ENCODE results near the gene BPTF.
"Not testable (repeated sequence)": the region's sequence is repeated elsewhere in the genome, so short reads cannot be mapped to it uniquely, and the experiment has no call there.

Gene BPTF

GRCh38 chr17:67821871-67822367 is 3.4 kb upstream of the BPTF start:
- Mint-ChIP-seq H3K27ac (no peak overlapping the region), H3K4me3 (no peak overlapping the region), H3K36me3 (ENCODE audit: low read depth) (peaks cover 10% of the 10 kb centered on the region), H3K27me3 (peaks cover 10% of the 10 kb centered on the region), H3K4me1 (ENCODE audit: low read depth) (peaks cover 6% of the 10 kb centered on the region), H3K9me3 (no peaks in the 10 kb centered on the region)
- DNase-seq, result no peak

GRCh38 chr17:67825627-67826601 is 611 bp downstream of the BPTF start:
- peak; percentile 79 for DNase-seq
- peak overlapping the region; percentile 97 for H3K4me3 Mint-ChIP-seq
- peak overlapping the region; percentile 98 for H3K27ac Mint-ChIP-seq
- H3K9me3 Mint-ChIP-seq, H3K27me3 Mint-ChIP-seq: not testable (repeated sequence)
- H3K36me3 Mint-ChIP-seq (ENCODE audit: low read depth), result peaks cover 23% of the 10 kb centered on the region
- peaks cover 39% of the 10 kb centered on the region for H3K4me1 Mint-ChIP-seq (ENCODE audit: low read depth)

DNA sequence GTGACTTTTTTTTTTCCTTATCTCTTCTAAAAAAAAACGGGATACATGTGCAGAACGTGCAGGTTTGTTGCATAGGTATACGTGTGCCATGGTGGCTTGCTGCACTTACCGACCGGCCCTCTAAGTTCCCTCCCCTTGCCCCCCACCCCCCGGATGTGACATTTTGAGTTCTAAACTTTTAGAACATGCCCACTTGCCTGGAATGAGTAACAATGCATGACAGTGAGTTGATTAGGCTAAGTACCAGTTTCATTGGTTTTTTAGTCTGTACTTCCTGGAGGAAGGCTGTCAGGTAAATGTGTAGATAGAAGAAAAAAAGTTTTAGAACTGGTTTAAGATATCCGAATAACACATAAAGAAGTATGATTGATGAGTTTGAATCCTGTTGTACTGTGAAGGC is 4.0 kb downstream of the BPTF start:
- DNase-seq, result peak; percentile 36
- H3K27me3 Mint-ChIP-seq, result peaks cover 3% of the 10 kb centered on the region
- peaks cover 34% of the 10 kb centered on the region for H3K36me3 Mint-ChIP-seq (ENCODE audit: low read depth)
- peak overlapping the region; percentile 58 for H3K27ac Mint-ChIP-seq
- peak overlapping the region; percentile 45 for H3K4me3 Mint-ChIP-seq
- H3K4me1 Mint-ChIP-seq (ENCODE audit: low read depth), result peaks cover 60% of the 10 kb centered on the region
- H3K9me3 Mint-ChIP-seq, result no peaks in the 10 kb centered on the region

GRCh38 chr17:67830440-67830839 is 5.1 kb downstream of the BPTF start:
- Mint-ChIP-seq H3K27ac (no peak overlapping the region), H3K4me3 (no peak overlapping the region), H3K9me3 (no peaks in the 10 kb centered on the region), H3K4me1 (ENCODE audit: low read depth) (peaks cover 66% of the 10 kb centered on the region), H3K36me3 (ENCODE audit: low read depth) (peaks cover 42% of the 10 kb centered on the region), H3K27me3 (no peaks in the 10 kb centered on the region)
- no peak for DNase-seq

GRCh38 chr17:67831268-67831667 is 6.0 kb downstream of the BPTF start:
- Mint-ChIP-seq H3K27me3 (no peaks in the 10 kb centered on the region), H3K4me1 (ENCODE audit: low read depth) (peaks cover 74% of the 10 kb centered on the region), H3K27ac (no peak overlapping the region), H3K4me3 (no peak overlapping the region), H3K36me3 (ENCODE audit: low read depth) (peaks cover 38% of the 10 kb centered on the region), H3K9me3 (no peaks in the 10 kb centered on the region)
- no peak for DNase-seq

DNA sequence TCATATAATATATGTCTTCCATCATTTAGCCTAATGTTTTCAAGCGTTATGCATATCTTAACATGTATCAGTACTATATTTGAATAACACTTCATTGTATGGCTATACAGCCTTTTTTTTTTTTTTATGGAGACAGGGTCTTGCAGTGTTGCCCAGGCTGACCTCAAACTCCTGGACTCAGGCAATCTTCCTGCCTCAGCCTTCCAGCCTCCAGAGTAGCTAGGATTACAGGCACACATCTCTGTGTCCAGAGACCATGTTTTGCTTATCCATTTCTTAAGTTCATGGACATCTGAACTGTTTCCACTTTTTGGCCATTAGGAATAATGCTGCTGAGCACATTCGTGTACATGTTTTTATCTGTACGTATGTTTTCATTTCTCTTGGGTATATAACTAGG is 7.8 kb downstream of the BPTF start:
- Mint-ChIP-seq H3K27me3 (no peaks in the 10 kb centered on the region), H3K4me1 (ENCODE audit: low read depth) (peaks cover 84% of the 10 kb centered on the region), H3K9me3 (no peaks in the 10 kb centered on the region), H3K4me3 (no peak overlapping the region), H3K36me3 (ENCODE audit: low read depth) (peaks cover 23% of the 10 kb centered on the region), H3K27ac (no peak overlapping the region)
- DNase-seq, result no peak

DNA sequence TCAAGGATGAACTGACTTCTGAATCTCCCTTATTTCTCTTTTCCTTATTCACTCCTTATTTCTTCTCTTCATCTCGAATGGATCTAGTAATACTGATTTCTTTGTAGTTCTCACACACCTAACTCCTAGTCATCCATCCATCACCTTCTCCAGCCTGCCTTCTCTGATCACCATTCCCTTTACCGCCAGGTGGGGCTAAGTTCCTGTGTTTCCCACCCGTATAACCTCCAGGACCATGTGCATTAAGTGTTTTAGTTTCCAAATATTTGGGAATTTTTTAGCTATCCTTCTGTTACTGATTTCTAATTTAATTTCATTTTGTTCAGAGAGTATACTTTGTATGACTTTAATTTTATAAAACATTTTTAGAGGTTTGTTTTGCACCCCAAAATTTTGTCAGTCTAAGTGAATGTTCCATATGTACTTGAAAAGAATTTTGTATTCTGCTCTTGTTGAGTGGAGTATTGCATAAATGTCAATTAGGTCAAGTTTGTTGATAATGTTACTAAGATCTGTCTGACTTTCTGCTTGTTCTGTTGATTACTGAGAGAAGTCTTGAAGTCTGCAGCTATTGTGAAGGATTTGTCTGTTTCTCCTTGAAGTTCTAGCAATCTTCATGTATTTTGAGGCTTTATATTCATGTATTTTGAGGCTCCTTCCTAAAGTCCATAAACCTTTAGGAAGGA is 8.8 kb downstream of the BPTF start:
- Mint-ChIP-seq H3K4me3 (no peak overlapping the region), H3K36me3 (ENCODE audit: low read depth) (peaks cover 21% of the 10 kb centered on the region), H3K27me3 (no peaks in the 10 kb centered on the region), H3K9me3 (no peaks in the 10 kb centered on the region), H3K4me1 (ENCODE audit: low read depth) (peaks cover 84% of the 10 kb centered on the region), H3K27ac (peak overlapping the region; percentile 13)
- DNase-seq, result no peak

DNA sequence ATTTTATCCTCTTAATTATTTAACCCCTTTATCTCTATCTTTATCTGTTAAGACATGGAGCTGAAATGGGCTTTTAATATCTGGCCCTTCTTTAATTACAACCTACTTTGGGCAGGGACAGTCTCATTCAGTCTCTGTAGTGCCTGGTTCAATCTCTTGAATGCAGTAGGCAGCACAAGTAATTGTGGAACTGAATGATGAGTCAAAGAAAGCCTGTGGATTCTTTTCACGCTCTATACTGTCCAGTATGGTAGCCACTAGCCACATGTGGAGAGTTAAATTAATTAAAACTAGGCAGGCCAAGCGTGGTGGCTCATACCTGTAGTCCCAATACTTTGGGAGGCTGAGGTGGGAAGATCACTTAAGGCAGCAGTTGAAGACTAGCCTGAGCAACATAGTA is 9.3 kb downstream of the BPTF start:
- peaks cover 23% of the 10 kb centered on the region for H3K36me3 Mint-ChIP-seq (ENCODE audit: low read depth)
- H3K27ac Mint-ChIP-seq, result peak overlapping the region; percentile 13
- H3K4me1 Mint-ChIP-seq (ENCODE audit: low read depth), result peaks cover 82% of the 10 kb centered on the region
- DNase-seq, result no peak
- H3K9me3 Mint-ChIP-seq, result no peaks in the 10 kb centered on the region
- no peak overlapping the region for H3K4me3 Mint-ChIP-seq
- H3K27me3 Mint-ChIP-seq, result no peaks in the 10 kb centered on the region

DNA sequence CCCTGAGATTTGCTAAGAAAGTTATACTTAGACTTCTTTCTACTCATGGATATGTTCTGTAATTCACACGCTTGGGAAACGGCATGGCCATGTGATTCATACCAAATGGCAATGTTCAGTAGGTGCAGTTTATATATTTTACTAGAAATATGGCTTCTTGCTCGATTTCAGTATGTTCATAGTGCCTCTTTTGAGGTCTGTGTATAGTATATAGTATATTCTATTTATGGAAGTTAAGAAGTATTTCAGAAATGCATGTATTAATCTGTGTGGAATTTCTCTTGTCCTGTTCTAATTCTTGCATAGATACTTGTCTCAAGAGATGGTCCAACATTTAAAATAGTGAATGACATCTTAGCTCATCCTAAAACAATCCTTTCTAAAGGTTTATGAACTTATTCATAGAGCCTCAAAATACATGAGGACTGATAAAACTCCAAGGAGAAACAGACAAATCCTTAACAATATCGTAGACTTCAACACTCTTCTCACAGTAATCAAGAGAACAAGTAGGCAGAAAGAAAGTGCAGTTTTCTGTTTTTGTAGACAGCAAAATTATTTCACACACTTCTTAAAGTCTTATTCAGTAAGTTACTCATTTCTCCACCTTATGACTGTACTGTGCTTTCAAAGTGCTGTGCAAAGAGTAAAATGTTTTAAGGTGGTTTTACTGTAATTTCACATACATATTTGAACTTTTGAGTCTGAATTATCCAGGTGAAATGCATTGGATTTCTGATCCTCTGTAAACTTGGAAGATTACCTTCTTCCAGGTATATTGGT is 11.1 kb downstream of the BPTF start:
- peak overlapping the region; percentile 72 for H3K27ac Mint-ChIP-seq
- no peaks in the 10 kb centered on the region for H3K9me3 Mint-ChIP-seq
- H3K27me3 Mint-ChIP-seq, result no peaks in the 10 kb centered on the region
- H3K4me1 Mint-ChIP-seq (ENCODE audit: low read depth), result peaks cover 76% of the 10 kb centered on the region
- DNase-seq, result no peak
- H3K4me3 Mint-ChIP-seq, result peak overlapping the region; percentile 38
- H3K36me3 Mint-ChIP-seq (ENCODE audit: low read depth), result peaks cover 23% of the 10 kb centered on the region

- DNase-seq, result no peak
- peaks cover 23% of the 10 kb centered on the region for H3K36me3 Mint-ChIP-seq (ENCODE audit: low read depth)
- no peak overlapping the region for H3K4me3 Mint-ChIP-seq
- peaks cover 77% of the 10 kb centered on the region for H3K4me1 Mint-ChIP-seq (ENCODE audit: low read depth)
- H3K9me3 Mint-ChIP-seq, result no peaks in the 10 kb centered on the region
- no peak overlapping the region for H3K27ac Mint-ChIP-seq
- H3K27me3 Mint-ChIP-seq, result no peaks in the 10 kb centered on the region
Observed at GRCh38 chr17:67837965-67838364, 12.7 kb downstream of the BPTF start.

GRCh38 chr17:67838538-67838937 is 13.2 kb downstream of the BPTF start:
- no peak for DNase-seq
- no peak overlapping the region for H3K27ac Mint-ChIP-seq
- peaks cover 73% of the 10 kb centered on the region for H3K4me1 Mint-ChIP-seq (ENCODE audit: low read depth)
- no peaks in the 10 kb centered on the region for H3K27me3 Mint-ChIP-seq
- H3K4me3 Mint-ChIP-seq, result no peak overlapping the region
- H3K36me3 Mint-ChIP-seq (ENCODE audit: low read depth), result peaks cover 19% of the 10 kb centered on the region
- H3K9me3 Mint-ChIP-seq, result no peaks in the 10 kb centered on the region

- Mint-ChIP-seq H3K27me3 (no peaks in the 10 kb centered on the region), H3K27ac (no peak overlapping the region), H3K9me3 (no peaks in the 10 kb centered on the region), H3K4me1 (ENCODE audit: low read depth) (peaks cover 54% of the 10 kb centered on the region), H3K36me3 (ENCODE audit: low read depth) (peaks cover 2% of the 10 kb centered on the region), H3K4me3 (no peak overlapping the region)
- DNase-seq, result no peak
Observed at GRCh38 chr17:67841992-67842391, 16.7 kb downstream of the BPTF start.

GRCh38 chr17:67842648-67843047 is 17.3 kb downstream of the BPTF start:
- no peaks in the 10 kb centered on the region for H3K27me3 Mint-ChIP-seq
- H3K27ac Mint-ChIP-seq, result no peak overlapping the region
- H3K4me1 Mint-ChIP-seq (ENCODE audit: low read depth), result peaks cover 48% of the 10 kb centered on the region
- no peak overlapping the region for H3K4me3 Mint-ChIP-seq
- DNase-seq, result no peak
- H3K9me3 Mint-ChIP-seq, result no peaks in the 10 kb centered on the region
- H3K36me3 Mint-ChIP-seq (ENCODE audit: low read depth), result peaks cover 2% of the 10 kb centered on the region

DNA sequence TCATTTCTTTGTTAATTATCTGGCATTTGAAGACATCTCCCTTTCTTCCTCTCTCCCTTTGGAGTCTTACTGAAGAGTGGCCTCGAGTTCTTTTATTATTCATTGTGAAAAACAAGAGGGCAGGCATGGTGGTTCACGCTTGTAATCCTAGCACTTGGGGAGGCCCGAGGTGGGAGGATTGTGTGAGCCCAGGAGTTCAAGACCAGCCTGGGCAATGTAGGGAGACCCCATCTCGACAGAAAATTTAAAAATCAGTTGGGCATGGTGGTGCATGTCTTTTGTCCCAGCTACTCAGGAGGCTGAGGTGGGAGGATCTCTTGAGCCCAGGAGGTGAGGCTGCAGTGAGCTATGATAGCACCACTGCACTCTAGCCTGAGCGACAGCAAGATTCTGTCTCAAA is 20.1 kb downstream of the BPTF start:
- H3K27ac Mint-ChIP-seq, result no peak overlapping the region
- no peaks in the 10 kb centered on the region for H3K9me3 Mint-ChIP-seq
- no peak for DNase-seq
- no peak overlapping the region for H3K4me3 Mint-ChIP-seq
- peaks cover 45% of the 10 kb centered on the region for H3K4me1 Mint-ChIP-seq (ENCODE audit: low read depth)
- H3K36me3 Mint-ChIP-seq (ENCODE audit: low read depth), result peaks cover 10% of the 10 kb centered on the region
- no peaks in the 10 kb centered on the region for H3K27me3 Mint-ChIP-seq
